Trophoblast cell (in vitro differentiated cells and primary cell): ENCODE data around the gene SAA4.
"Not testable (repeated sequence)": the region's sequence is repeated elsewhere in the genome, so short reads cannot be mapped to it uniquely, and the experiment has no call there.

ENCODE experiments used
- DNase-seq, 2 donors: peaks; one replicate each; pipeline ENCODE4 v3.0.0-alpha.2; 2016
- H2AFZ ChIP-seq: 2 replicates; pipeline ENCODE4 v1.6.1; 2013; ENCODE audit warnings: low read length, moderate library complexity, mild to moderate bottlenecking; ENCODE audit not compliant: insufficient read depth, poor library complexity
- H2AK5ac ChIP-seq: 2 replicates; pipeline ENCODE4 v1.6.1; 2013; ENCODE audit warnings: mild to moderate bottlenecking, low read length
- H2BK120ac ChIP-seq: 2 replicates; pipeline ENCODE4 v1.6.1; 2013; ENCODE audit warnings: low read length, mild to moderate bottlenecking, moderate library complexity; ENCODE audit not compliant: insufficient read depth, poor library complexity
- H2BK12ac ChIP-seq: 2 replicates; pipeline ENCODE4 v1.6.1; 2013; ENCODE audit warnings: mild to moderate bottlenecking, low read length, moderate library complexity
- H2BK5ac ChIP-seq: 2 replicates; pipeline ENCODE4 v1.6.1; 2013; ENCODE audit warnings: low read length, low read depth, moderate library complexity, mild to moderate bottlenecking; ENCODE audit not compliant: poor library complexity
- H3K14ac ChIP-seq: 2 replicates; pipeline ENCODE4 v1.6.1; 2013; ENCODE audit warnings: mild to moderate bottlenecking, low read length
- H3K18ac ChIP-seq: 2 replicates; pipeline ENCODE4 v1.6.1; 2013; ENCODE audit warnings: mild to moderate bottlenecking, low read length
- H3K23ac ChIP-seq: 2 replicates; pipeline ENCODE4 v1.6.1; 2013; ENCODE audit warnings: low read length
- H3K27ac ChIP-seq: 2 replicates; pipeline ENCODE4 v1.5.1; 2013; ENCODE audit warnings: low read depth, mild to moderate bottlenecking, inconsistent platforms, low read length, moderate library complexity
- H3K27me3 ChIP-seq: 2 replicates; pipeline ENCODE4 v1.6.1; 2013; ENCODE audit warnings: inconsistent platforms, mild to moderate bottlenecking, low read length, moderate library complexity; ENCODE audit not compliant: insufficient read depth
- H3K36me3 ChIP-seq, 2 experiments: 1 replicate in 1 of 2; 2 replicates in 1 of 2; pipeline ENCODE4 v1.6.1; 2013; ENCODE audit warnings: low read length in 2 of 2, mild to moderate bottlenecking in 2 of 2, moderate library complexity in 1 of 2; ENCODE audit not compliant: insufficient read depth in 2 of 2, control insufficient read depth in 1 of 2
- H3K4ac ChIP-seq: 2 replicates; pipeline ENCODE4 v1.6.1; 2013; ENCODE audit warnings: low read depth, mild to moderate bottlenecking, low read length, moderate library complexity
- H3K4me1 ChIP-seq, 2 experiments: 1 replicate in 1 of 2; 2 replicates in 1 of 2; pipeline ENCODE4 v1.6.1; 2013; ENCODE audit warnings: low read length in 2 of 2, mild to moderate bottlenecking in 2 of 2, moderate library complexity in 1 of 2; ENCODE audit not compliant: insufficient read depth in 2 of 2, control insufficient read depth in 1 of 2
- H3K4me2 ChIP-seq: 2 replicates; pipeline ENCODE4 v1.6.1; 2013; ENCODE audit warnings: inconsistent platforms, mild to moderate bottlenecking, low read length, moderate library complexity
- H3K4me3 ChIP-seq: 2 replicates; pipeline ENCODE4 v1.5.1; 2013; ENCODE audit warnings: mild to moderate bottlenecking, low read depth, low read length, inconsistent platforms
- H3K79me1 ChIP-seq: one replicate; pipeline ENCODE4 v1.6.1; 2013; ENCODE audit warnings: low read length
- H3K79me2 ChIP-seq: 2 replicates; pipeline ENCODE4 v1.6.1; 2013; ENCODE audit warnings: low read length, mild to moderate bottlenecking; ENCODE audit not compliant: control insufficient read depth, insufficient read depth, poor library complexity
- H3K9ac ChIP-seq: 2 replicates; pipeline ENCODE4 v1.6.1; 2013; ENCODE audit warnings: mild to moderate bottlenecking, low read length
- H3K9me3 ChIP-seq: 2 replicates; pipeline ENCODE4 v1.6.1; 2013; ENCODE audit warnings: low read depth, mild to moderate bottlenecking, control low read depth, inconsistent platforms, low read length; ENCODE audit not compliant: insufficient read depth
- H4K12ac ChIP-seq: 2 replicates; pipeline ENCODE4 v1.6.1; 2013; ENCODE audit warnings: low read depth, mild to moderate bottlenecking, low read length, moderate library complexity
- H4K8ac ChIP-seq: 2 replicates; pipeline ENCODE4 v1.6.1; 2013; ENCODE audit warnings: low read depth, mild to moderate bottlenecking, low read length, moderate library complexity
- H4K91ac ChIP-seq: one replicate; pipeline ENCODE4 v1.6.1; 2013; ENCODE audit warnings: low read depth, mild to moderate bottlenecking, low read length, moderate library complexity
- WGBS: extraction: QIAGEN DNeasy Blood & Tissue Kit; methylation state at CpG from one replicate; pipeline ENCODE4 v1.1.7; 2013; ENCODE audit warnings: missing lambda C conversion rate; ENCODE audit not compliant: insufficient read length, insufficient coverage; ENCODE audit errors: extremely low coverage; 5-methylcytosine and 5-hydroxymethylcytosine counted together

SAA4 gene

GRCh38 chr11:18246379-18247190, 10.0 kb upstream of the SAA4 start:
- H4K91ac ChIP-seq, H3K4me1 ChIP-seq, H3K4me3 ChIP-seq, H4K12ac ChIP-seq, H3K4me2 ChIP-seq, H3K23ac ChIP-seq, H2BK120ac ChIP-seq, H3K9me3 ChIP-seq, H3K18ac ChIP-seq, H3K36me3 ChIP-seq, H3K27me3 ChIP-seq, H3K79me2 ChIP-seq, H3K9ac ChIP-seq, H3K79me1 ChIP-seq, H3K27ac ChIP-seq, H4K8ac ChIP-seq, H2BK5ac ChIP-seq, H3K4ac ChIP-seq, H2BK12ac ChIP-seq, H2AFZ ChIP-seq, H3K14ac ChIP-seq, DNase-seq, H2AK5ac ChIP-seq: not testable (repeated sequence)
- no CpG with 5 or more reads among the region's 11 CpGs for WGBS

GRCh38 chr11:18245396-18245795, 8.8 kb upstream of the SAA4 start:
- no peak overlapping the region for H3K18ac ChIP-seq
- no peak overlapping the region for H3K4me3 ChIP-seq
- H3K4ac ChIP-seq = no peak overlapping the region
- no peak overlapping the region for H3K27ac ChIP-seq
- no peak overlapping the region for H3K4me2 ChIP-seq
- H3K14ac ChIP-seq = no peak overlapping the region
- H3K79me2 ChIP-seq = no peaks in the 10 kb centered on the region
- H4K91ac ChIP-seq = no peak overlapping the region
- H3K4me1 ChIP-seq = peaks cover 0 to 2% of the 10 kb centered on the region in 2 experiments
- WGBS = no CpG with 5 or more reads among the region's 6 CpGs
- no peak overlapping the region for H2BK12ac ChIP-seq
- no peak overlapping the region for H4K12ac ChIP-seq
- no peak overlapping the region for H3K9ac ChIP-seq
- H2AFZ ChIP-seq = no peak overlapping the region
- no peak overlapping the region for H3K23ac ChIP-seq
- H3K79me1 ChIP-seq = no peaks in the 10 kb centered on the region
- H3K27me3 ChIP-seq = no peaks in the 10 kb centered on the region
- H2BK5ac ChIP-seq = no peak overlapping the region
- H3K36me3 ChIP-seq = no peaks in the 10 kb centered on the region
- DNase-seq = no peak
- no peak overlapping the region for H2BK120ac ChIP-seq
- H4K8ac ChIP-seq = no peak overlapping the region
- H3K9me3 ChIP-seq = no peaks in the 10 kb centered on the region
- no peak overlapping the region for H2AK5ac ChIP-seq

- peak; percentile 34 to 79 for DNase-seq
- H2BK12ac ChIP-seq = no peak overlapping the region
- H3K36me3 ChIP-seq = no peaks in the 10 kb centered on the region
- H3K9me3 ChIP-seq = no peaks in the 10 kb centered on the region
- H3K4me3 ChIP-seq = no peak overlapping the region
- H4K91ac ChIP-seq = no peak overlapping the region
- no peak overlapping the region for H2BK120ac ChIP-seq
- H3K27ac ChIP-seq = no peak overlapping the region
- no CpG with 5 or more reads among the region's 1 CpG for WGBS
- H3K18ac ChIP-seq = no peak overlapping the region
- H4K8ac ChIP-seq = no peak overlapping the region
- H4K12ac ChIP-seq = no peak overlapping the region
- H3K23ac ChIP-seq = no peak overlapping the region
- H2AK5ac ChIP-seq = no peak overlapping the region
- no peaks in the 10 kb centered on the region for H3K4me1 ChIP-seq
- no peak overlapping the region for H2AFZ ChIP-seq
- H2BK5ac ChIP-seq = no peak overlapping the region
- no peak overlapping the region for H3K4ac ChIP-seq
- no peak overlapping the region for H3K14ac ChIP-seq
- H3K9ac ChIP-seq = no peak overlapping the region
- H3K4me2 ChIP-seq = no peak overlapping the region
- no peaks in the 10 kb centered on the region for H3K79me2 ChIP-seq
- no peaks in the 10 kb centered on the region for H3K79me1 ChIP-seq
- no peaks in the 10 kb centered on the region for H3K27me3 ChIP-seq
Measured at GRCh38 chr11:18243783-18244362, 7.3 kb upstream of the SAA4 start.

- H3K36me3 ChIP-seq = no peaks in the 10 kb centered on the region
Measured at GRCh38 chr11:18239655-18240054, 3.1 kb upstream of the SAA4 start.

More at GRCh38 chr11:18239655-18240054, 3.1 kb upstream of the SAA4 start:
- no peak overlapping the region for H3K27ac ChIP-seq
- no peak overlapping the region for H2AK5ac ChIP-seq
- H3K79me2 ChIP-seq = no peaks in the 10 kb centered on the region
- no peak overlapping the region for H4K8ac ChIP-seq
- no peak overlapping the region for H4K91ac ChIP-seq
- DNase-seq = no peak
- no peak overlapping the region for H3K18ac ChIP-seq
- no peaks in the 10 kb centered on the region for H3K9me3 ChIP-seq
- H3K4me2 ChIP-seq = no peak overlapping the region
- H4K12ac ChIP-seq = no peak overlapping the region
- H3K4me3 ChIP-seq = no peak overlapping the region
- no peak overlapping the region for H3K23ac ChIP-seq
- no CpG with 5 or more reads among the region's 1 CpG for WGBS
- no peak overlapping the region for H2BK12ac ChIP-seq
- H3K4ac ChIP-seq = no peak overlapping the region
- no peak overlapping the region for H2BK120ac ChIP-seq
- H3K27me3 ChIP-seq = no peaks in the 10 kb centered on the region
- H3K9ac ChIP-seq = no peak overlapping the region
- H3K79me1 ChIP-seq = no peaks in the 10 kb centered on the region
- H2AFZ ChIP-seq = no peak overlapping the region
- H3K4me1 ChIP-seq = no peaks in the 10 kb centered on the region
- no peak overlapping the region for H2BK5ac ChIP-seq
- H3K14ac ChIP-seq = no peak overlapping the region
